Epithelial cell of proximal tubule (primary cell): ENCODE data around the gene AUTS2. TPM values are rescaled to one million over a fixed set of nuclear protein-coding genes. Genes with fewer than 3 reads are reported as not detected.

Experiments
- DNase-seq: peaks from one replicate; pipeline ENCODE4 v3.0.0-alpha.2; 2011; ENCODE audit warnings: low read depth
- H3K4me3 ChIP-seq: 2 replicates; pipeline ENCODE4 v1.5.1; 2011; ENCODE audit warnings: low read depth, mild to moderate bottlenecking, low read length
- CTCF ChIP-seq: conservative IDR thresholded peaks from 2 replicates; pipeline ENCODE4 v1.5.1; 2012; ENCODE audit warnings: low read depth, mild to moderate bottlenecking, low read length
- total RNA-seq: library from RNA; depleted of rRNA; stranded (reverse); fragments of >200 nt; gene quantifications from 2 replicates; pipeline ENCODE4 v1.2.3, GENCODE V29; 2015

AUTS2 gene
- total RNA-seq, 1 donor from 2014 or later, result 10.0 TPM

GRCh38 chr7:70405241-70405640 lies 807.0 kb downstream of the AUTS2 start:
- DNase-seq, result no peak
- no peak for TF ChIP-seq CTCF
- no peak overlapping the region for H3K4me3 ChIP-seq

- DNase-seq, result no peak
- H3K4me3 ChIP-seq, result no peak overlapping the region
- TF ChIP-seq CTCF, result no peak
These were observed 808.1 kb downstream of the AUTS2 start for GRCh38 chr7:70406186-70406949.

DNA sequence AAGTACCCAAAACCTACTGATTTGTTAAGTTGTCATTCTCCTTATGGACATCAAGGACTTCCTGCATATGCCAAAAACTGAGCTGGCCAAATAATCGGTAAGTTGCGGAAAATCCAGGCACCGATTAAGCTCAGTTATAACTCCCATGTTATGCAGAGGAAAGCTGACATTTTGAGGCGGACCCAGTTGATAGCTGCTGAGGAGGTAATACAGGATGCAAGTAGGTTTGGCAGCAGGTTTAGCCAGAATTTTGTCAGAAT lies 808.6 kb downstream of the AUTS2 start:
- no peak overlapping the region for H3K4me3 ChIP-seq
- no peak for TF ChIP-seq CTCF
- no peak for DNase-seq

DNA sequence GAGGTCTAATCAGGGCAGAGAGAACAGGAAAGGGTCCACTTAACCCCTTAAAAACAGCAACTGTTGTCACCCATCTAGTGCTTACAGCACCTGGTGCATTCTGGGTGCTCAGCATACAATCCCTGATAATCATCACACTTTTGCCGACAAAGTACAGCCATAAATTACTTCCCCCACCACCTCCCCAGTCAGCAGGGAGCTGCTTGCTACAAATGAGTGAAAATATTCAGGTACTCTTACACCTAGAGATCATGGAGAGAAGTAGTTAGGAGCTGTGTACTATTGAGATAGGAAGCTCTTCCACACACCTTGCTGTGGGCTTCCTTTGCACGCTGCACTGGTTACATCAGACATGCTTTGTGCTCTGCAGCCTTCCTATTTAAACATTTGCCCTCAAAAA lies 810.2 kb downstream of the AUTS2 start:
- DNase-seq, result no peak
- TF ChIP-seq CTCF, result no peak
- no peak overlapping the region for H3K4me3 ChIP-seq

DNA sequence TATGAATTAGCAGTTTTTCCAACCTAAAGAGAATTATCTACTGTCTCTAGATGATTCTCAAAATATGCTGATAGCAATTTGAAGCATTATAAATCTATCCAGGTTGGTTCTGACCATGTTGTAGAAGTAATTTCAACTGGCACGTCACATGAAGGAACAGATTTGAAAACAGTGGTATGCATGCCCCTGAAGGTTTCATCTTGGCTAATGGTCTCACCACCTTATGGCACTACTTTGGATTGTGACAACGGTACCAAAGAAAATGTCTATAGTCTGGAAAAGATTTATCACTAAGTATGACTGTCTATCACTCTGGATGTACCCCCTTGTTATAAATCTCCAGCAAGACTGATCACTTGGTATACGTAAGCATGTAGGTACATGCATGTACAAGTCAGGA lies 810.6 kb downstream of the AUTS2 start:
- H3K4me3 ChIP-seq, result no peak overlapping the region
- TF ChIP-seq CTCF, result no peak
- DNase-seq, result no peak

- DNase-seq, result no peak
- TF ChIP-seq CTCF, result no peak
- no peak overlapping the region for H3K4me3 ChIP-seq
These were observed 812.0 kb downstream of the AUTS2 start for GRCh38 chr7:70410134-70410750.

- no peak overlapping the region for H3K4me3 ChIP-seq
- DNase-seq, result no peak
- TF ChIP-seq CTCF, result no peak
These were observed 816.1 kb downstream of the AUTS2 start for GRCh38 chr7:70414368-70414767.
